HG03460 (cell line): ENCODE measurements around the gene DST.

ENCODE experiments used
- ATAC-seq: cut with Tn5 transposase; IDR thresholded peaks from one replicate; pipeline ENCODE4 v1.9.1; 2021; ENCODE audit not compliant: unreplicated experiment

The DST gene

DNA sequence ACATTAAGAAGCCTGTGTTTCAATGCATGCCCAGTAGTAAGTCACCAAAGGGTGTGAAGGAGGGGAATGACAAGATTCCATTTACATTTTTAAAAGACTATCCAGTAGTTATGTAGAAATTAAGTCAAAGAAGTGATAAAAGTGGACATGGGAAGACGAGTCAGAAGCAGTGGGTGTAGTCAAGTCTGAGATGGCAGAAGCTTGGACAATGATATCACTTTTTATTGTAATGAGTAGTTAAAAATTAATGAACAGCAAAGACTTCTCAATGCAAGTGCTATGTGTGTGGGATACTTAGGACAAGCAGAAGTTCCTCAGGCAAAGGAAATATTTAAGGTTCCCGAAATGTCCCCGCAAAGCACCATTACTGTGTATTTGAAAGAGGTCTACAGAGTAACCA, 156.0 kb downstream of the DST start:
- ATAC-seq: no peak

DNA sequence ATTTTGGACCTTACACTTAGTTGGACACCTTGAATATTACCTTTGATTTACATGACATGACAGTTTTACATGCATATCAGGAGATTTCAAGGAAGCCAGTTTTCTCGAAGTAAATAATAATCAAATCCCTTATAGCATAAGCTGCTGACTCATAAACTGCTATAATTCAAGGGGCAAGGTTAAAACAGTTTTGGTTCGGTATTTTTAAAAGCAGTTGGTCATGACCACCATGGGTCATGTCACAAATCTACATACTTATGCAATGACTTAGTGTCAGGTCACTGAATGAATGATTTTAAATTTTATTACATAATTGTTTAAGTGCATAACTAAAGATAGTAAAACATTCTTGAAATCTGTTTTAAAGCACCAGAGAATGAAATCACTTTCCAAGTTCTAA, 158.0 kb downstream of the DST start:
- no peak for ATAC-seq

DNA sequence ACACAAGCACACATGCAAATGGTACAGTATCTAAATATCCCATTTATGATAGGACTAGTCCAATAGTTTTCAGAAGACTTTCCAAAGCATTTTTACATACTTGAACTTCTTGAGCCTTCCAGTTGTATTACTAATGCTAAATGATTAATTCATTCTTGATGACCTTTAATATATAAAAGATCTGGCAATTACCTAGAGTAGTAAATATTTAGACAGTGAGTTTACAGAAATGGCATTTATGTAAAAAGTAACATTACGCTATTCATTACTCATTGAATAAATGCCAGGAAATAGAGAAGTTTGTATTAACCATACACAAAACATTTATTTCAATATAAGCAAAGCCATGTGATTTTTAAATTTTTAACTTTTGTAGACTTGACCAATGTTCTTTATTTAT, 158.8 kb downstream of the DST start:
- no peak for ATAC-seq

DNA sequence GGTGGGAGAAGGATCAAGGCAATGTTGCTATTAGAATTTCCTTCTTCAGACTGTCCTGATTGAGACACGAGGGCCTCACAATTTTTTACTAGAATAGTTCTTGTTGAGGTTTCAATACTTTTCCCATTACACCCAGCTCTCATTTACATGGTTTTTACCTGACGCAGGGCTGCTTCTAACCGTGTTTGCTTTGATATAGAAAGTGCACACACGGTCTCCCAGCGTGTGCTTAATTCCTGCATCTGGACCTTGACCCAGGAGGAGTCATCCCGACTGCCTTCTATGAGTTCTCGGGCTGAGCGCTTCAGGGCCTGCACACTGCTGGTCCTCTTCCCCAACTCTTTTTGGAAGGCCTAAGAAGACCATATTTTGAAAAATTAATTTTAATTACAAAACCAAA, 160.2 kb downstream of the DST start:
- ATAC-seq: no peak

DNA sequence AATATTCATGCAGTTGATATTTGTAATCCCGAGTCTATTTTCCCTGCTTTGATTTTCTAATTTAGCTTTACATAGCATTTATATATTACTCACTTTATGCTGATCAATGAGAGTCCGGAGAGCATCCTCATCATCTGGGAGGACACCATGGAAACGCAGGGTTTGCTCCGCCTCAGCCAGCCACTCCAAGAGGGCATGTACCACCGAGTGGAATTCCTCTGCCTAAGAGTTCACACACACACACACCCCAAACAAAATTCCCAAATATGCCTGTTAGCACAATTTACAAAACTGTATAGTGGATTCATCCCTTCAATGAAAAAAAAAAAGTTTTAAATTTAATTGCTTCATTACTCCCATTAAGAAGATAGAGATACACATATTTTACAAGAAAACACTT, 160.7 kb downstream of the DST start:
- ATAC-seq: no peak

DNA sequence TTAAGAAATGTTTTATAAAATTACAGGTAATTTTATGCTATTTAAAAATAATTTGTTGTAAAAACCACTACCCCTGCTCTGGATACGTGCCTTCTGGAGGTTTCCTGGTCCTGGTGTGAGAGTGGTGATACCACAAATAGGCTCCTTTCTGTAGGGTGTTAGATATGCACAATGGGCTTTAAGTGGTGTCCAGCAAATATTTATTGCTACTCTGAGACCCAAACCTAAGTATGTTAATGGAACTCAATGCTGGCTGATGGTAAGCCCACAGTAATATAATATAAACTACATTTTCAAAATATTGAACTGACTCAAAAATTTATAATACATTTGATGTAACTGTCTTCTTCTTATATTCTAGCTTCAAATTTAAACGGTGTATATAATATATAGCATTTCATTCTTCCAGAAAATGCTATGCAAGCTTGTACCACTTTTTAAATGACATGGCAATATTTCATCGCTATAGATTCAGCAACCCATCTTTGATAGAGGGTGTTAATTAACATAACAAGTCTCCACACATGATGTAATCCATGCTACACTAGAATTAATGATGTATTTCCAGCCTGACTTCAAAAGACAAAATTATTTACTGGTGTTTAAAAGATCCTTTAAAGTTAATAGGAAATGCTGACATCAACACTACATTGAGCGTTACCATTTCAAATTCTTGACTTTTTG, 161.9 kb downstream of the DST start:
- no peak for ATAC-seq

DNA sequence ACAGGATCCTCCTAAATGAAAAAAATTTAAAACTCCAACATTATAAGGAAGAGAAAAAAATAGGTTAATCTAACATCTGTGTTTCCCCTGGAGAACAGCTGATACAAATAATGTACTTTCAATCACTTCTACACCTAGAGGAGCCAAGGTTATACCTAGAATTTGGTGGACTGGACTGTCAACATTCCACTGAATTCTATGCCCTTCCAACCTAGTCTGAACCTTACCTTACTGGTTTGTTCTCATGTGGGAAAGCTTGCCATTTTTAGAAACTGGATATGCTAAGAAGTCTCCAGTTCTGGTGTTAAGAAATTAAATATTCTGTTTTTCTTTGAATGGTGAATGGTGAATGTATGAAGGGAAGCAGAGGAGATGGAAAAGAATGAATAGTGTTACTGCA, 162.4 kb downstream of the DST start:
- no peak for ATAC-seq

DNA sequence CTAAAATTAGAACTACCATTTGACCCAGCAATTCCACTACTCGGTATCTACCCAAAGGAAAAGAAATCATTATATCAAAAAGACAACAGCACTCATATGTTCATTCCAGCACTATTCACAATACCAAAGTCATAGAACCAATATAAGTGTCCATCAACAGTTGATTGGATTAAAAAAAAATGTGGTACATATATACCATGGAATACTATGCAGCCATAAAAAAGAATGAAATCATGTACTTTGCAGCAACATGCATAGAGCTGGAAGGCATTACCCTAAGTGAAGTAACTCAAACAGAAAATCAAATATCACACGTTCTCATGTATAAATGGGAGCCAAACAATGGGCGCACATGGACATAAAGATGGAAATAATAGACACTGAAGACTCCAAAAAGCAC, 163.3 kb downstream of the DST start:
- ATAC-seq: no peak

DNA sequence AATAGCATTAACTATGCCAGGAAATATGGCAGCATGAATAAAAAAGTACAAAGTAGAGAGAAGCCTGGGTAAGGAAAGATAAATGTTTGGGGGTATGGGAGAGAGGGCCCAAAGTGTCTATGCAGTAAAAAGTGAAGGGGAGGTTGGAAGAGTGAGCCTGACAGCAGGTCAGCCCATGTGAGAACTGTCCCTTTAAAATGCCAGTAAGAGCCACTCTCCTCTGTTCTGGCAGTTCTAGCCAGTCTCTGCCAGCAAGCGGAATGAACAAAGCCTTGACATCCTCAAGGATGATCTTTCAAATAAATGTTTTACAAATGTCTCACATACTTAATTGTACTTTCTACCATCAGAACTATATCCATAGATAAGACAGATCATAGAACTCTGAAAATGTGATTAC, 164.5 kb downstream of the DST start:
- no peak for ATAC-seq

DNA sequence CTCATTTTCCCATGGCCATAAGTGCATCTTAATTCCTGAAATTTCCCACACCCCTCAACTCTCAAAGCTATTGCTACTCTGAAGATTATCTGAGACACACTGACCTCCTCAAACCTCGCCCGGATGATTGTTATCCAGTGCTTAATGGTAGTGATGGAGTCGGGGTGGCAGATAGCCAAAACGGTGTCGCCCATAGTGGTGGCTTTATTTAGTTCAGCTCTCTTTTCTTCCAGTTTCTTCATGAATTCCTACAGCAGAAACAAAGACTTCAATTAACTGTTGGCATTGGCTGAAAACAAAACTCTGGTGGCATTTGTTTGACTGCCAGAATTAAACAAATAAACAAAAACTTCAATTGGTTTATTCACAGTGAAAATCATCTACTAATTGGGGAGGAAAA, 165.4 kb downstream of the DST start:
- no peak for ATAC-seq

DNA sequence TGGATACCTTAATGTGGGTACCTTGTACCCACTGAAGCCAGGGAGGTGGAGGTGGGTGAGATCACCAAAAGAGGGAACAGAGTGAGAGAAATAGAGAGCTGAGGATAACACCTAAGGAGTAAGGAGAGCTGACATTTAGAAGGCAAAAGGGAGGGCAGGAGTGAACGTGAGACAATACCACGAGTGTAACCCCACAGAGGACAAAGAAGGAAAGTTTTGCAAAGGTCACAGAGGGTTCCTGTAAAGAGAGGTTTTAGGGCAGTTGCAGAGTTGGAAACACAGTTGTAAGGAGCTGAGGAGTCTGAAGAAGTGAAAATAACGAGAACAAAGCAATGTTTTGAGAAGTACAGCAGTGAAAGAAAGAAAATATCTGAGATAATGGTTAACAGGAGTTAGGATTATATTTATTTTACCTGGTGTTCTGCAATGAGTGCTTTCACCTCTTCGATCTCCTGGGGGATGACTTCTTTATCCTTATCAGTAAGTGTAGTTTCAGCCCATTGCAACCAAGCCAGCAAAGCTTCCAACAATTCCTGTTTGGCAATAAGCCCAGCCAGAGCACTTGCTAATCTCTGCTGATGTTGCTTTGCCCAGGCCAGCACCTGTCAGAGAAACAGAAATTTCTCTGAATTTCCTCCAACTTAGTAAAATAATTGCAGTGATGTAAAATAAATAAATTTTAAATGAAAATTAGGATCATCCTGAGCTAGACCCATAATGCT, 166.8 kb downstream of the DST start:
- no peak for ATAC-seq

DNA sequence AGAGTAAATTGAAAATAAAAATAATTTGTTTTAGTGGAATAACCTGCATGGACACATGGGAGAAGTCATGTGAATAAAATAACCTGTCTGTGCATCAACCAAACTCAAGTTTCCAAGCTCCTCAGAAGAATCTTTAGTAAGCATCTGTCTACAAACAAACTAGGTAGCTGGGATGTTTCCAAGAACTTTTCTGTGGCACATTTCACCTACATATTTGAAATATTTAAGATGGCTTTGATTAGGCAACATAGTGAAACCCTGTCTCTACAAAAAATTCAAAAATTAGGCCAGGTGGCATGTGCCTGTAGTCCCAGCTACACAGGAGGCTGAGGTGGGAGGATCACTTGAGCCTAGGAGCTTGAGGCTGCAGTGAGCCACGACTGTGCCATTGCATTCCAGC, 168.2 kb downstream of the DST start:
- ATAC-seq: no peak

DNA sequence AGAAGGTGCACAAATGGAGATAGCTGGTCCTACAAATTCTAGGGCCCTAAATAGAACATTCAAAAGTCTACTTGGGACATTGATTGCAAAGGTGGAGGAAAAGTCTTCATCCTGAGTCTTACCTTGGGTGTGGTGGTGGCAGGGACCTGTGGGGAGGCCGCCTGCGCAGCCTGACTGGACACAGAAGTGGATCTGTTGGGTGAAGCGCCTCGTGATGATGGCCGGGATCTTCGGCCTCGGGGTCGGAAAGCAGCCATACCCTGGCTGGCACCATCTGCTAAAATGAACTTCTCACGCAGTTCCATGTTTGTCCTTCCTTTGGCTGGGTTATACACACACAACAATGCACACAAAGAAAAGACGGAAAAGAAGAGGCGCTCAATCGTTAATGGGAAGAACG, 179.2 kb downstream of the DST start:
- no peak for ATAC-seq

DNA sequence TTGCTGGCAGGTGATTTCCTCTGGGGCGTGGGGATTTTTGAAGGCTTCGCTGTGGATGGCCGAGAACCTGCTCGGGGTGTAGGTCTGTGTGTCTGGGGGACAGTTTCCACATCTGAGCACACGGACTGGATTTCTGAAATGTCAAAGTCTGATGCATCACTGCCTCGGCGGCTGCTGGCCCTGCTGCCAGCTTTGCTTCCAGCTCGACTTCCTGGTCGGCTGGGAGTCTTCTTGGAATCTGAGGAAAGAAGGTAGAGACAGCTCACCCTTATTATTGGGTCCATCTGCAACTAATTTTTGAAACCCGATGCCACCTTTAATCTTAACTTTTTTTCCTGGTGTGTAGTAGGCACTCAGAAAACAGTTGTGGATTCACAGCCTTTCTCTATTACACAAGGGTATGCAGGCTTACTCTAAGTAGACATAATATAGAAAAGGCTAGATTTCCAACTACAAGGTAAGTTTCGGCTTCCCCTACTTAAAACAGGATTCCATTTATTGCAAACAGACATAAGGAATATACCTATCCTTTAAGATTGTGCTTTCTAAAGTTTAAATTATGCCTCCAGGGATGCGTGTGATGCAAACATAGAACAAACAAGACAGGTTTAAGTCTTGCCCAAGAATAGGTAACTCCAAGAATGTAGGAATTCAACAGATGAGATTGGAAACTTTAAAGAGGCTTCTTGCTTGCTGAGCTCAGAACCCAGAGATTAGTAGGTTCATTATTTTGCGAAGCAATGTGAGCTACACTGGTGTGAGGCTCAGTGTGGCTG, 183.5 kb downstream of the DST start:
- no peak for ATAC-seq

DNA sequence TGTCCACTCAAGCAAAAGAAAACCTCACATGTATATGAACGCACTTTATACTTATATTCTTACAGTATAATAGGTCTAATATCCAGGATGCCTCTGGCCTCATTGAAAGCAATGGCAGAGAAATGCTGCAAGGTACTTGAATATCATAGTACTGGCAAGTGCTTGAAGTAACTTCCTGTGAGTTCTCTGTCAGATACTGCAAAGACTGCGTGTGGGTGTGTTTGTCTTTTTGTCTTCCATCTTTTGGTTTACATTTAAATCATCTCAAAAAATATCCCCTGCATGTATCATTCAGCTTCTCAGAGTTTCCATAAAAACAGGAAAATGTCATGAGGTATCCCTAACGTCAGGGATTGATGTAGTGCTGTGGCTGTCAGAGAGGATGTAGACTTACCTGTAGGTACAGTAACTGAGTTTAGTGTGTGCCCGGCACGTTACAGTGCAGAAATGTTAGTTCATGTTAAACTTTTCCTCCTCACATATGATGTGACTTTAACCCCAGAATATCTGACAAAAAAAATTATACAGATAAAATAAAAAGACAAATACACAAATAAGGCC, 184.3 kb downstream of the DST start:
- no peak for ATAC-seq

DNA sequence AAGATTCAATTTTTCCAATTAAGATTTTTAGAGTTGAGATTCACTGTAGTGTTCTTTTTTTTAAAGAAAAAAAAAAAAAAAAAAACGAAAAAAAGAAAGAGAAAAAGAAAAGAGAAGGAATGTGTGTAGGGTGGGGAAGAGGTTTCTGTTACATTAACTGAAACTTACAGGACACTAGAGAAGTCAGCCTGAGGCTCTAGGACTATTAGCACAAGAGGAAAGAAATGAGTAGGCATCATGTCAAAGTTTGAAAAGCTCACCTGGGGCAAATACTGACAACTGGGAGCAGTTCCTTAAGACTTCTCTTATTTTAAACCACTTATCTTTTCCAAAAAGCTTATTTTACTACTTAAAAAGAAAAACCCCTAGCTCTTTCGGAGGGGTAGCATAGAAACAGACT, 185.9 kb downstream of the DST start:
- no peak for ATAC-seq

DNA sequence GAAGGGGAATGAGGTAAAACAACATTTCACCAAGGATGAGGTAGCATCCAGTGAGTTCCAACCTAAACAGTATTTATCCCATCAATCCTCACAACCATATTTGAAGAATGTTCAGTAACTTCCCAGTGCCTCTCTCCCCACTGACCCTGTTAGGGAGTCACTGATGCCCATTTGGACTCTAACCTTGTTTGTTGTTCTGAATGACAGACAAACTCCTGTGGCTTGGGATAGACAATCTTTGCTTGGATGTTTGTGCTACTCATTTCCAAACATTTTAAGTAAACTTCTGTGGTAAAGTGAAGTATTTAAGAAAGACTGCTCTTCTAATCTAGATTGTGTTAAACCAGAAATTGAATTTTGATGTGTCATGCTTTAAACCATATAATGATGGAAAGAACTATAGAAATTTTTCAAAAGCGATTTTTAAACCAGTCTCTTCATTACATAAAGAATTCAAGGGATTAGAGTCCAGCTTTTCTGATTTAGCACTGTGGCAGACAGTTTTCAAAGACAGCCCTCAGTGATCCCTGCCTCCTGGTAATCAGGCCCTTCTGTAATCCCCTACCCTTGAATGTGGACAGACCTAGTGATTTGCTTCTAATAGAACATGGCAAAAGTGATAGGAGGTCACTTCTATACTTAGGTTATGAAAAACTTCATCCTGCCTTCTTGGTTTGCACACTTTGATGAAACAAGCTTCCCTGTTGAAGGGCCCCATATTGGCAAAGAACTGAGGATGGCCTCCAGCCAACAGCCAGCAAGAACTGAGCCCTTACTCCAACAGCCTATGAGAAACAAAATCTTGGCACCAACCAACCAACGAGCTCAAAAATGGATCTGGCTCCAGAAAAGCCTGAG, 191.6 kb downstream of the DST start:
- no peak for ATAC-seq

DNA sequence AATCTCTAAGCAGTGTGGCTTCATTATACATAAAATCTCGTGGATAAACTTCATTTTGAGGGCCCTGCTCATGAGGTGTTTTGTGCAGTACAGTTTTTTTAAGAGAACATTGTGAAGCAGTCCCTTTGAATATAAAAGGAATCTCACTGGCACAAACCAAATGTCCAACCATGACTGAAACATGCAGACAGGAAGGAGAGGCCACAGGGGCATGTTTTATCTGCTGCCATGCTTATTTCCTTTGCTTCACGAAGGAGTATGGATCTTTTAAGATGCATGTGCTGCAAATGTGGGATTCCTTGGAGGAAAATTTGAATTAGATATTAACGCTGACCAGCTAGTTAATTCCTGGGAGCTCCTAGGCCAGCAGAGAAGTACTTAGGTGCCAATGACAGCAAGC, 192.3 kb downstream of the DST start:
- ATAC-seq: no peak

DNA sequence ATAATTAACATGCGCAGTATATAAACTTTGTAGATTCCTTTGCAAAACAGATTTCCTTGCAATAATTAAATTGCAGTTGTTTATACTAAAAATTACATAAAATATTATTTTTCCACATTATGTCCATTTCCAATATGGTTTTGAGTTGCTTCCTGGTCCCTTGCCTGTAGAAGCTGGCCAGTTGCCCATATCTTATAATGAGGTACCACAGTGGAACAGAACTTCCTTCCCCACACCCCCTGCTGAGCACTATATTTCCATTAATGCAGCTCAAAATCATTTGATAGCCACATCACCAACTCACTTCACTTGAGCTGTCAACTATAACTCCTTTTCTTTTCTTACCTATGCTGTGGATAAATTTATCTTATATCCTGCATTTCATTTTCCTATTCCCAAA, 194.6 kb downstream of the DST start:
- no peak for ATAC-seq

DNA sequence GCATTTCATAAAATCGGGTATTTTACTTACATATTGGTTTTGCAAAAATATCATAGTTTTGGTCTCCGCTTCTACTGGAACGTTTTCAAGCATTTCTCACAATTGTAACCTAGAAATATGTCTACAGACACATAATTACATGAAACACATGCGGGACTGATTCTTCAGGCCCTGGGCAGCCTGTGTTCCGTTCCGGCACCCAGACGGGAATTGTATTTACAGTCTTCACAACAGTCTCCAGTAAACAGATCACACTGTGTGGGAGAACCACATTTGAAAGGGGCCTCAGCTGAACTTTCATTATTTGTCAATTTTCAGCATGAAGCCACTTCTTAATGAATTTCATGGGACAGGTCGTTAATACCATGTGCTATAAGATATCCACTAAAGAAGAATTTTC, 196.9 kb downstream of the DST start:
- ATAC-seq: no peak

DNA sequence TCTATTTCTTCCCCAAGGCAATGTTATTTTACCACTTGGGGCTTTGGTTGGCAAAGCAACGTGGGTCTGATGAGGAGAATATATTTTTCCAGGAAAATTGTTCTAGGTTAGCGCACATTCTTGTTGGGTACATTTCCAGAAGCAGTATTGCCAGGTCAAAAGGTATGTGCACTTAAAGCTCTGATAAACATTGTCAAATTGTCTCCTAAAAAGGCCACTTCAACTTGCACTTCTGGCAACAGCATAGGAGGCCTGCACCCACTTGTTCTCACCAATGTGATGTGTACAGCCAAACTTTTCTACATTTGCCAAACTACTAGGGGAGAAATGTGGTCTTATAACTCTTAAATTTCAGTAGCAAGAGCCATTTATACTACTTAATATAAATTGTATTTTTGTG, 197.8 kb downstream of the DST start:
- no peak for ATAC-seq
